Ishikawa (cell line): ENCODE data around the gene NOTCH1.

ENCODE experiments used
- CEBPB ChIP-seq: IDR thresholded peaks from 2 replicates; pipeline ENCODE4 v1.6.1; 2012
- CREB1 ChIP-seq: IDR thresholded peaks from 2 replicates; pipeline ENCODE4 v1.6.1; 2012; ENCODE audit warnings: low read depth
- EGR1 ChIP-seq: IDR thresholded peaks from 2 replicates; pipeline ENCODE4 v1.6.1; 2012
- EP300 ChIP-seq: IDR thresholded peaks from 2 replicates; pipeline ENCODE4 v1.6.1; 2012; ENCODE audit warnings: borderline replicate concordance
- FOXM1 ChIP-seq: IDR thresholded peaks from 2 replicates; pipeline ENCODE4 v1.6.1; 2012; ENCODE audit warnings: low read depth, borderline replicate concordance
- NFIC ChIP-seq: IDR thresholded peaks from 2 replicates; pipeline ENCODE4 v1.6.1; 2012
- RAD21 ChIP-seq: IDR thresholded peaks from 2 replicates; pipeline ENCODE4 v1.6.1; 2012; ENCODE audit warnings: low read depth
- TAF1 ChIP-seq: IDR thresholded peaks from 2 replicates; pipeline ENCODE4 v1.6.1; 2012; ENCODE audit warnings: low read depth, mild to moderate bottlenecking
- TCF12 ChIP-seq: IDR thresholded peaks from 2 replicates; pipeline ENCODE4 v1.6.1; 2012; ENCODE audit warnings: low read depth
- TEAD4 ChIP-seq: IDR thresholded peaks from 2 replicates; pipeline ENCODE4 v1.6.1; 2012
- YY1 ChIP-seq: IDR thresholded peaks from 2 replicates; pipeline ENCODE4 v1.6.1; 2012; ENCODE audit warnings: low read depth
- ZBTB7A ChIP-seq: IDR thresholded peaks from 2 replicates; pipeline ENCODE4 v1.6.1; 2012; ENCODE audit warnings: low read depth
- TF ChIP-seq, protein P1 (sequence below): IDR thresholded peaks from 2 replicates; pipeline ENCODE4 v1.6.1; 2012
- TF ChIP-seq, protein P2 (sequence below): IDR thresholded peaks from 2 replicates; pipeline ENCODE4 v1.6.1; 2012
- TF ChIP-seq, protein P3 (sequence below): IDR thresholded peaks from 2 replicates; pipeline ENCODE4 v1.6.1; 2012; ENCODE audit warnings: low read depth, mild to moderate bottlenecking

Gene NOTCH1

DNA sequence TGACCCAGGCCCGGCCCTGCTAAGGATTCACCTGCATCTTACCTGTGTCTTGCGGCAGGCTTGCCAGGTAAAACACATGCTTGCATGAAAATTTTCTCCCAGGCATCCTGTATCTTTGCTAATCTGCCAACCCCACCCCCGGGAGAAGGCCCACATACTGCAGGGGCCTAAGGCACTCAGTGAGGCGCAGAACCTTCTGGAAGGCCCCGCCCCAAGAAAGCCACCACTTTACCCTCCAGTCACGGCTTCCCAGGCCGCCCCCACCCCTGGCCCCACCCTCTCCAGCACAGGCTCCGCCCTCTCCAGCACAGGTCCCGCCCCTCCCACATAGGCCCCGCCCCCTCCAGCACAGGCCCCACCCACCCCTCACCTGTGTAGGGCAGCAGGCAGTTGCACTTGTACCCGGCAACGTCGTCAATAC lies 33.2 kb downstream of the NOTCH1 start:
- TF ChIP-seq CREB1 (no peak), ZBTB7A (no peak), FOXM1 (no peak)
- TF ChIP-seq, protein P1, sequence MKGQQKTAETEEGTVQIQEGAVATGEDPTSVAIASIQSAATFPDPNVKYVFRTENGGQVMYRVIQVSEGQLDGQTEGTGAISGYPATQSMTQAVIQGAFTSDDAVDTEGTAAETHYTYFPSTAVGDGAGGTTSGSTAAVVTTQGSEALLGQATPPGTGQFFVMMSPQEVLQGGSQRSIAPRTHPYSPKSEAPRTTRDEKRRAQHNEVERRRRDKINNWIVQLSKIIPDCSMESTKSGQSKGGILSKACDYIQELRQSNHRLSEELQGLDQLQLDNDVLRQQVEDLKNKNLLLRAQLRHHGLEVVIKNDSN, result no peak

DNA sequence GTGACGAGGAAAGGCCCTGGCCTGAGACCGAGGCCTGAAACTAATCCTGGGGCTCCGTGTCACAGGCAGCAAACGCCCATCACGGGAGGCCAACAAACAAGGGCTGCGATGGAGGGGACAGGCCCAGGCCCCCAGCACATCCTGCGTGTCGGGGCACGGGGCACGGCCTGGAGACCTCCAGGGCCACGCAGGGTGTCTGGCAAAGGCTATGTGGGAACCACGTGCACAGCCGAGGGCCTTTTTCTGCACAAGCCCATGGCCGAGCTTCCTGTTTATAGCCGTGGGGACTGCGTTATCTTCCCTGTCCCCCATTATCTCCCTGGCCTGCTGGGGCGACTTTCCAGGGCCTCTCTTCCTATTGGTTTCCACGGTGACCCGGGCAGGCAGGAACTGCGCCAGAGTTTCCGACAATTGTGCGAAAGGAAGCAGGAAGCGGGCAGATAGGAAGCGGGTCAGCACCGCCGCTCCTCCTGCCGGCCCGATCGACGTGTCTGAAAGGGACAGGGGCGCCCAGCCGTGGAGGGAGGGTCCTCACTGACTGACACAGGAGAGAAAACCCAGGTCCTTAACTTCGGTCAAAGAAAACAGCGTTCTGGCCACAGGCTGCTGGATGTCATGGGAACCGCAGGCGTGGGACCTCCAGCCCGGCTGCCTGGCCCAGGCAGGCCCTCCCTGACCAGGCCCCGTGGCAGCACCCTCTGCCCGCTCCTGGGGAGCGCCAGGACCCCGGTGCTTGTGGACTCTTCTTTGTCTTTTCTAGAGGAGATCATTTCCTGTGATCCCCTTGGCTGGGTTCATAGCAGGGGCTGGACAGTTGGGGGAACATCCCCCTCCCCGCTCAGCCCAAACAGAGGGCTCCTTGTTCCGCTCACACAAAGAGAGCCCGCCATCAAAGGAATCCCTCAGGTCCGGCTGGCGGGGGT lies 33.9 kb downstream of the NOTCH1 start:
- TF ChIP-seq TAF1 (no peak), RAD21 (no peak), YY1 (no peak)

DNA sequence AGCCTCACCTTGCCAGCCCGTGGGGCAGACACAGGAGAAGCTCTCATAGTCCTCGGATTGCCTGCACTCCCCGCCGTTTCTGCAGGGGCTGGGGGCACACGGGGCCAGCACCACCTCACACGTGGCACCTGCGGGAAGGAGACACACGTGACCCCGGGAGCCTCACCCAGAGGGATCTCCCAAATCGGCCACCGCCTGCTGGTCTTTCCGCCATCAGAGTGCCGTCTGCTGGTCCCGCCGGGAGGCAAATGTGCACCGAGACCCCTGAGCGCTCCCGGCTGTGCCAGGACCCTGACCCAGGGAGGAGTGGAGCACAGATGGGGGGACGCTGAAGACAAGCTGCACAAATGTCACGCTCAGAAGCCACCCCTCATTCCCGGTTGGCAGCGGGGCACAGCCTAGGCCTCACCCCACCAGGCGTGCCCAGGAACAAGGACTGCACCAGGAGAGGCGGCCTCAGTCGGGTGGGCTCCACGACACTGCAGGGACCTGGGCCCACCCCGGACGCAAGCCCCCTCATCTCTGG lies 34.6 kb downstream of the NOTCH1 start:
- TF ChIP-seq ZBTB7A, result no peak

DNA sequence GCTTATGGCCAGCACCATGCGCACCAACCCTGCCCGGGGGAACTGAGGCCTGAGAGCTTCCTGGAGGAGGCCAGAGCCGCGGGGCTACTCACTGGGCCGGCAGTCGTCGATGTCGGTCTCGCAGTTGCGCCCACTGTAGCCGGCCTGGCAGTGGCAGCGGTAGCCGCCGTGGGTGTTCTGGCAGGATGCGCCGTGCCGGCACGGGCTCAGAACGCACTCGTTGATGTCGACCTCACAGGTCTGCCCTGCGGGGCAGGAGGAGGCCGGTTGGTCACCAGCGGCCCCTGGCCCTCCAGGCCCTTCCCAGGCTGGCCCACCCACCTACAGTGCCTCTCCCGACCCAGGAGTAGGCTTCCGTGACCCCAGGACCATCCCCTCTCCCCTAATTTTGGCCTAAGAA lies 35.3 kb downstream of the NOTCH1 start:
- no peak for TF ChIP-seq ZBTB7A
- no peak for TF ChIP-seq CREB1
- TF ChIP-seq RAD21, result no peak
- TF ChIP-seq, protein P1, result no peak
- TF ChIP-seq TAF1, result no peak
- no peak for TF ChIP-seq NFIC
- TF ChIP-seq EP300, result no peak
- no peak for TF ChIP-seq EGR1
- no peak for TF ChIP-seq YY1
- TF ChIP-seq, protein P2, sequence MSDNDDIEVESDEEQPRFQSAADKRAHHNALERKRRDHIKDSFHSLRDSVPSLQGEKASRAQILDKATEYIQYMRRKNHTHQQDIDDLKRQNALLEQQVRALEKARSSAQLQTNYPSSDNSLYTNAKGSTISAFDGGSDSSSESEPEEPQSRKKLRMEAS, result no peak
- TF ChIP-seq TEAD4, result no peak
- TF ChIP-seq, protein P3, sequence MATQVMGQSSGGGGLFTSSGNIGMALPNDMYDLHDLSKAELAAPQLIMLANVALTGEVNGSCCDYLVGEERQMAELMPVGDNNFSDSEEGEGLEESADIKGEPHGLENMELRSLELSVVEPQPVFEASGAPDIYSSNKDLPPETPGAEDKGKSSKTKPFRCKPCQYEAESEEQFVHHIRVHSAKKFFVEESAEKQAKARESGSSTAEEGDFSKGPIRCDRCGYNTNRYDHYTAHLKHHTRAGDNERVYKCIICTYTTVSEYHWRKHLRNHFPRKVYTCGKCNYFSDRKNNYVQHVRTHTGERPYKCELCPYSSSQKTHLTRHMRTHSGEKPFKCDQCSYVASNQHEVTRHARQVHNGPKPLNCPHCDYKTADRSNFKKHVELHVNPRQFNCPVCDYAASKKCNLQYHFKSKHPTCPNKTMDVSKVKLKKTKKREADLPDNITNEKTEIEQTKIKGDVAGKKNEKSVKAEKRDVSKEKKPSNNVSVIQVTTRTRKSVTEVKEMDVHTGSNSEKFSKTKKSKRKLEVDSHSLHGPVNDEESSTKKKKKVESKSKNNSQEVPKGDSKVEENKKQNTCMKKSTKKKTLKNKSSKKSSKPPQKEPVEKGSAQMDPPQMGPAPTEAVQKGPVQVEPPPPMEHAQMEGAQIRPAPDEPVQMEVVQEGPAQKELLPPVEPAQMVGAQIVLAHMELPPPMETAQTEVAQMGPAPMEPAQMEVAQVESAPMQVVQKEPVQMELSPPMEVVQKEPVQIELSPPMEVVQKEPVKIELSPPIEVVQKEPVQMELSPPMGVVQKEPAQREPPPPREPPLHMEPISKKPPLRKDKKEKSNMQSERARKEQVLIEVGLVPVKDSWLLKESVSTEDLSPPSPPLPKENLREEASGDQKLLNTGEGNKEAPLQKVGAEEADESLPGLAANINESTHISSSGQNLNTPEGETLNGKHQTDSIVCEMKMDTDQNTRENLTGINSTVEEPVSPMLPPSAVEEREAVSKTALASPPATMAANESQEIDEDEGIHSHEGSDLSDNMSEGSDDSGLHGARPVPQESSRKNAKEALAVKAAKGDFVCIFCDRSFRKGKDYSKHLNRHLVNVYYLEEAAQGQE, result no peak
- no peak for TF ChIP-seq CEBPB
- TF ChIP-seq FOXM1, result no peak
- TF ChIP-seq TCF12, result no peak

DNA sequence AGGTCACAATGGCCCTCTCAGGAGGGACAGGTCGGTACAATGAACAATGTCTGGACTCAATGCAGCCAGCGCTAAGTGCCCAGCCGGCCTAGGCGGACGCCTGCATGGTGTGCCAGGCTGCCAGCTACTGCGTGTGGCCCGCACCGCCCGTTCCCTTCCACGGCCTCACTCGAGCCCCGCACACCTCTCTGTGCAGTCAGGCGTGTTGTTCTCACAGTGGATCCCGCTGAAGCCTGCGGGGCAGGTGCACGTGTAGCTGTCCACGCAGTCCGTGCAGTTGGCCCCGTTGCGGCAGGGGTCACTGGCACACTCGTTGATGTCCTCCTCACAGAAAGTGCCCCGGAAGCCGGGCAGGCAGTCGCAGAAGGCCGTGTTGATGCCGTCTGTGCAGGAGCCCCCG lies 36.3 kb downstream of the NOTCH1 start:
- TF ChIP-seq, protein P2, result no peak
- no peak for TF ChIP-seq NFIC
- no peak for TF ChIP-seq YY1
- no peak for TF ChIP-seq ZBTB7A
- TF ChIP-seq, protein P3, result no peak
- no peak for TF ChIP-seq TCF12
- no peak for TF ChIP-seq TAF1
- TF ChIP-seq TEAD4, result no peak
- TF ChIP-seq, protein P1, result no peak
- no peak for TF ChIP-seq CEBPB
- TF ChIP-seq EP300, result no peak
- no peak for TF ChIP-seq RAD21
- TF ChIP-seq FOXM1, result no peak
